DND-41 (cell line): ENCODE measurements around the gene PRR13.

ENCODE experiments used
- ATAC-seq: fragments of 200-7000 bp; cut with Tn5 transposase; 3 replicates; pipeline ENCODE4 v1.9.1; 2021; ENCODE audit warnings: low read depth; ENCODE audit not compliant: insufficient read depth
- DNase-seq: peaks from one replicate; pipeline ENCODE4 v3.0.0-alpha.2; 2020
- H2AFZ ChIP-seq: 2 replicates; pipeline ENCODE4 v1.6.0; 2012; ENCODE audit warnings: low read depth, low read length
- H3K27ac ChIP-seq: 2 replicates; pipeline ENCODE4 v1.5.1; 2012; ENCODE audit warnings: low read length, inconsistent platforms
- H3K27me3 ChIP-seq: fragments of 200-600 bp; sonication (generic); 2 replicates; pipeline ENCODE4 v1.6.0; 2012; ENCODE audit warnings: low read length, mild to moderate bottlenecking, inconsistent platforms; ENCODE audit not compliant: insufficient read depth, poor library complexity
- H3K36me3 ChIP-seq: 2 replicates; pipeline ENCODE4 v1.5.1; 2012; ENCODE audit warnings: low read length, inconsistent platforms; ENCODE audit not compliant: insufficient read depth
- H3K4me1 ChIP-seq: 2 replicates; pipeline ENCODE4 v1.5.1; 2012; ENCODE audit warnings: mild to moderate bottlenecking, low read length; ENCODE audit not compliant: insufficient read depth
- H3K4me2 ChIP-seq: 2 replicates; pipeline ENCODE4 v1.6.0; 2012; ENCODE audit warnings: mild to moderate bottlenecking, moderate library complexity, low read length, inconsistent platforms; ENCODE audit not compliant: insufficient read depth
- H3K4me3 ChIP-seq, 2 experiments: fragments of 200-600 bp in 1 of 2; shearing (Covaris generic) in 1 of 2; 2 replicates each; pipeline ENCODE4 v1.5.1; 2012 to 2016; ENCODE audit warnings: inconsistent platforms in 2 of 2, low read length in 2 of 2, mild to moderate bottlenecking in 2 of 2, low read depth in 1 of 2, moderate library complexity in 1 of 2
- H3K79me2 ChIP-seq: 2 replicates; pipeline ENCODE4 v1.6.0; 2012; ENCODE audit warnings: low read length, inconsistent platforms; ENCODE audit not compliant: insufficient read depth
- H3K9ac ChIP-seq: 2 replicates; pipeline ENCODE4 v1.6.0; 2012; ENCODE audit warnings: low read depth, mild to moderate bottlenecking, inconsistent platforms, low read length, moderate library complexity
- H3K9me3 ChIP-seq: 2 replicates; pipeline ENCODE4 v1.5.1; 2012; ENCODE audit warnings: low read length, moderate library complexity, mild to moderate bottlenecking, inconsistent platforms; ENCODE audit not compliant: insufficient read depth, severe bottlenecking
- H4K20me1 ChIP-seq: 2 replicates; pipeline ENCODE4 v1.6.0; 2012; ENCODE audit warnings: low read length; ENCODE audit not compliant: insufficient read depth
- CTCF ChIP-seq: IDR thresholded peaks from 2 replicates; pipeline ENCODE4 v1.5.1; 2012; ENCODE audit warnings: borderline replicate concordance, low read length, moderate library complexity, mild to moderate bottlenecking; ENCODE audit not compliant: poor library complexity, severe bottlenecking; ENCODE audit errors: extremely low read depth
- EZH2 ChIP-seq: IDR thresholded peaks from 3 replicates; pipeline ENCODE4 v1.6.1; 2012; ENCODE audit warnings: borderline replicate concordance, low read depth, mild to moderate bottlenecking, moderate library complexity, low read length, inconsistent platforms; ENCODE audit not compliant: severe bottlenecking

PRR13 gene

DNA sequence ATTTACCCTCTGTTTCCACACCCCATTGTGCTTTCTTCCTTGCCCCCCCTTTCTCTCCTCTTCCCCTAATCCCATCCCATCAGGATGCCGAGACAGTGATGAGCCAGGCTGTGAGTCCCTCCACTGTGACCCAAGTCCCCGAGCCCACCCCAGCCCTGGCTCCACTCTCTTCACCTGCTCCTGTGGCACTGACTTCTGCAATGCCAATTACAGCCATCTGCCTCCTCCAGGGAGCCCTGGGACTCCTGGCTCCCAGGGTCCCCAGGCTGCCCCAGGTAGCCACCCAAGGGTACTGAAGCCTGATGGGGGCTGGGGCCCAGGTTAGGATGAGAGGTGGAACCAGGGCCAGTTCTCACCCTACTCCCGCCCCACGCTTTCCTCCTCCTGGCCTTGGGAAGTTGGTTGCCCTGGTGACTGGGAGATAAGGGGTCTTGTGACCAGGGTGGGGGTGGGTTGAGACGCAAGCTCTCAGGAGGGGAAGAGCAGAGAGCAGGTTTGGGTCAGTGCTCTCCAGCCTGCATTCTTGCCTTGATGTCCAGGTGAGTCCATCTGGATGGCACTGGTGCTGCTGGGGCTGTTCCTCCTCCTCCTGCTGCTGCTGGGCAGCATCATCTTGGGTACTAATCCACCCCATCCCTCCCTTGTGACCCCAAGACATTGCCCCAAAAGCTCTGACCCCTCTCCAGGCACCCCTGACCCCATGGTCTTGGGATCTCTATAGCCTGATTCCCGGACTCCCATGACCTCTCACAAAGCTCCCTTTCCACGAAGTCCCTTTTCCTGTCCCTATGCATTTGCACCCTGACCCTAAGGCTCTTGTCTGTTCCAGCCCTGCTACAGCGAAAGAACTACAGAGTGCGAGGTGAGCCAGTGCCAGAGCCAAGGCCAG is 16.7 kb upstream of the PRR13 start:
- Histone ChIP-seq H3K4me2 (no peak overlapping the region), H3K27ac (no peak overlapping the region), H2AFZ (no peak overlapping the region), H3K9me3 (no peaks in the 10 kb centered on the region), H3K36me3 (no peaks in the 10 kb centered on the region), H3K4me1 (peaks cover 4% of the 10 kb centered on the region), H3K27me3 (no peaks in the 10 kb centered on the region), H3K9ac (no peak overlapping the region), H3K79me2 (no peaks in the 10 kb centered on the region), H3K4me3 (no peak overlapping the region), H4K20me1 (no peaks in the 10 kb centered on the region)
- ATAC-seq (no peak), DNase-seq (no peak)
- TF ChIP-seq EZH2 = no peak
- TF ChIP-seq CTCF = no peak

DNA sequence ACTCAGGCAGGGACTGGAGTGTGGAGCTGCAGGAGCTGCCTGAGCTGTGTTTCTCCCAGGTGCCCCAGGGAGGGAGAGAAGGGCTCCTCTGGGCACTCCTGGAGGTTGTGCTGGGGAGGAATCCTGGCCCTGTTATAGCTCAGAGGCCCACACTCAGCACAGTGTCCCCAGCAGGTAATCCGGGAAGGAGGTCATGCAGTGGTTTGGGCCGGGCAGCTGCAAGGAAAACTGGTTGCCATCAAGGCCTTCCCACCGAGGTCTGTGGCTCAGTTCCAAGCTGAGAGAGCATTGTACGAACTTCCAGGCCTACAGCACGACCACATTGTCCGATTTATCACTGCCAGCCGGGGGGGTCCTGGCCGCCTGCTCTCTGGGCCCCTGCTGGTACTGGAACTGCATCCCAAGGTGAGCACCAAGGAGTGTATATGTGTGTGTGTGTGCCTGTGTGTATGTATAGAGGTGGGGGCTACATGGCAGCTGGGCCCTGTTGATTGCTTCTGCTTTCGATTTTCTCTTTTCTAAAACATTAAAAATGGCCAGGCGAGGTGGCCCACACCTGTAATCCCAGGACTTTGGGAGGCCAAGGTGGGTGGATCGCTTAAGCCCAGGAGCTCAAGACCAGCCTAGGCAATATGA is 15.9 kb upstream of the PRR13 start:
- Histone ChIP-seq H3K27me3 (no peaks in the 10 kb centered on the region), H3K9ac (no peak overlapping the region), H3K4me2 (no peak overlapping the region), H2AFZ (no peak overlapping the region), H3K4me1 (peaks cover 4% of the 10 kb centered on the region), H3K36me3 (no peaks in the 10 kb centered on the region), H3K4me3 (no peak overlapping the region), H3K27ac (no peak overlapping the region), H3K79me2 (no peaks in the 10 kb centered on the region), H3K9me3 (no peaks in the 10 kb centered on the region), H4K20me1 (no peaks in the 10 kb centered on the region)
- ATAC-seq (no peak), DNase-seq (no peak)
- TF ChIP-seq CTCF (no peak), EZH2 (no peak)

- Histone ChIP-seq H4K20me1 (no peaks in the 10 kb centered on the region), H3K27me3 (no peaks in the 10 kb centered on the region), H3K9me3 (no peaks in the 10 kb centered on the region), H3K4me2 (no peak overlapping the region), H3K9ac (no peak overlapping the region), H3K36me3 (no peaks in the 10 kb centered on the region), H3K4me1 (no peaks in the 10 kb centered on the region), H3K27ac (no peak overlapping the region), H3K4me3 (no peak overlapping the region), H3K79me2 (no peaks in the 10 kb centered on the region), H2AFZ (no peak overlapping the region)
- no peak for ATAC-seq
- DNase-seq = no peak
- TF ChIP-seq CTCF = no peak
- no peak for TF ChIP-seq EZH2
Measured at GRCh38 chr12:53427905-53428594, 13.5 kb upstream of the PRR13 start.
